Measurements from ENCODE around the gene RPLP1.

Gene RPLP1

DNA sequence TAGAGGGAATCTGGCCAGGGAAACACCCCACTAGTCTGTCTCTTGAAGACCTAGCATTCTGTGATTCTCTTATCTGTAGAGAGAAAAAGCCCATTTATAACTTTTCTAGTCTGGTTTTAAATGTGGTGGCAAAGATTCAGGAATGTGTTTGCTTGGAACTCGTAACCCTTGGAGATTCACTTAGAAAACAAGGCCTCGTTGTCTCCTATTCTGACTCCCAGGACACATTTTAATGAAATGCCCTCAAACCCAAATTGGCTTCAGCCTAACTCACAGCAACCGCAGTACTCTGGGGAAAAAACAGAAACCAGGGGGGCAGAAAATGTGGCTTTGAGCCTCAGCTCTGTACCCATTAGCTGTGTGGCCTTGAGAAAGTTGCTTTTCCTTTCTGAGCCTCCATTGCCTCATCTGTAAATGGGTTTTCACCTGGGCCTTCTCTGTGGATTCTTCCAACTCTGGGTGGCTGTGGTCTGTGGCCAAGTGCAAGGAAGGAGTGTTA is 36.5 kb downstream of the RPLP1 start:
- Histone ChIP-seq H3K9me3 (ENCODE audit: insufficient read depth, low read length, severe bottlenecking) (no peaks in the 10 kb centered on the region), H3K79me2 (ENCODE audit: insufficient read depth, low read length) (no peaks in the 10 kb centered on the region), H3K27ac (ENCODE audit: low read length) (no peak overlapping the region), H3K36me3 (ENCODE audit: insufficient read depth, low read length) (no peaks in the 10 kb centered on the region), H4K20me1 (ENCODE audit: insufficient read depth, low read length) (no peaks in the 10 kb centered on the region), H3K9ac (ENCODE audit: low read depth, low read length) (no peak overlapping the region), H3K4me3 (ENCODE audit: low read depth in 1 of 2, low read length in 2 of 2) (no peak overlapping the region), H3K4me1 (ENCODE audit: insufficient read depth, low read length) (no peaks in the 10 kb centered on the region), H3K4me2 (ENCODE audit: insufficient read depth, low read length) (no peak overlapping the region), H2AFZ (ENCODE audit: low read depth, low read length) (no peak overlapping the region), H3K27me3 (ENCODE audit: insufficient read depth, low read length, poor library complexity) (peaks cover 3% of the 10 kb centered on the region)
- DNase-seq (no peak), ATAC-seq (ENCODE audit: insufficient read depth, low read depth) (no peak)
- TF ChIP-seq EZH2 (IDR thresholded peaks at IDR 0.05; ENCODE audit: borderline replicate concordance, low read depth, low read length, severe bottlenecking) (no peak), CTCF (IDR thresholded peaks at IDR 0.05; ENCODE audit: borderline replicate concordance, extremely low read depth, low read length, poor library complexity, severe bottlenecking) (no peak)

- DNase-seq (no peak), ATAC-seq (ENCODE audit: insufficient read depth, low read depth) (no peak)
- Histone ChIP-seq H3K4me2 (ENCODE audit: insufficient read depth, low read length) (no peak overlapping the region), H3K36me3 (ENCODE audit: insufficient read depth, low read length) (no peaks in the 10 kb centered on the region), H3K27me3 (ENCODE audit: insufficient read depth, low read length, poor library complexity) (peaks cover 3% of the 10 kb centered on the region), H3K79me2 (ENCODE audit: insufficient read depth, low read length) (no peaks in the 10 kb centered on the region), H3K9me3 (ENCODE audit: insufficient read depth, low read length, severe bottlenecking) (no peaks in the 10 kb centered on the region), H3K4me3 (ENCODE audit: low read depth in 1 of 2, low read length in 2 of 2) (no peak overlapping the region), H3K27ac (ENCODE audit: low read length) (no peak overlapping the region), H3K4me1 (ENCODE audit: insufficient read depth, low read length) (no peaks in the 10 kb centered on the region), H3K9ac (ENCODE audit: low read depth, low read length) (no peak overlapping the region), H2AFZ (ENCODE audit: low read depth, low read length) (no peak overlapping the region), H4K20me1 (ENCODE audit: insufficient read depth, low read length) (no peaks in the 10 kb centered on the region)
- TF ChIP-seq CTCF (IDR thresholded peaks at IDR 0.05; ENCODE audit: borderline replicate concordance, extremely low read depth, low read length, poor library complexity, severe bottlenecking), result no peak
- no peak for TF ChIP-seq EZH2 (IDR thresholded peaks at IDR 0.05; ENCODE audit: borderline replicate concordance, low read depth, low read length, severe bottlenecking)
Observed at GRCh38 chr15:69490356-69491037, 37.9 kb downstream of the RPLP1 start.

GRCh38 chr15:69491038-69491505 is 38.5 kb downstream of the RPLP1 start:
- no peaks in the 10 kb centered on the region for H3K4me1 ChIP-seq (ENCODE audit: insufficient read depth, low read length)
- no peak overlapping the region for H3K4me3 ChIP-seq (ENCODE audit: low read depth in 1 of 2, low read length in 2 of 2)
- no peaks in the 10 kb centered on the region for H3K9me3 ChIP-seq (ENCODE audit: insufficient read depth, low read length, severe bottlenecking)
- no peaks in the 10 kb centered on the region for H4K20me1 ChIP-seq (ENCODE audit: insufficient read depth, low read length)
- ATAC-seq (ENCODE audit: insufficient read depth, low read depth), result no peak
- no peaks in the 10 kb centered on the region for H3K79me2 ChIP-seq (ENCODE audit: insufficient read depth, low read length)
- H3K4me2 ChIP-seq (ENCODE audit: insufficient read depth, low read length), result no peak overlapping the region
- TF ChIP-seq CTCF (IDR thresholded peaks at IDR 0.05; ENCODE audit: borderline replicate concordance, extremely low read depth, low read length, poor library complexity, severe bottlenecking) (no peak), EZH2 (IDR thresholded peaks at IDR 0.05; ENCODE audit: borderline replicate concordance, low read depth, low read length, severe bottlenecking) (no peak)
- no peaks in the 10 kb centered on the region for H3K36me3 ChIP-seq (ENCODE audit: insufficient read depth, low read length)
- no peak overlapping the region for H3K27ac ChIP-seq (ENCODE audit: low read length)
- DNase-seq, result no peak
- peaks cover 6% of the 10 kb centered on the region for H3K27me3 ChIP-seq (ENCODE audit: insufficient read depth, low read length, poor library complexity)
- H3K9ac ChIP-seq (ENCODE audit: low read depth, low read length), result no peak overlapping the region
- no peak overlapping the region for H2AFZ ChIP-seq (ENCODE audit: low read depth, low read length)
